NCI-H748 (cell line): ENCODE results near the gene MACROD2.
"Not testable (repeated sequence)": the region's sequence is repeated elsewhere in the genome, so short reads cannot be mapped to it uniquely, and the experiment has no call there.

Source experiments
- DNase-seq: peaks from one replicate; lab custom pipeline; 2025; ENCODE audit not compliant: unreplicated experiment; lab: John Stamatoyannopoulos, UW

Gene MACROD2

GRCh38 chr20:15012566-15012965, 1017.2 kb downstream of the MACROD2 start:
- peak; percentile 93 for DNase-seq

DNA sequence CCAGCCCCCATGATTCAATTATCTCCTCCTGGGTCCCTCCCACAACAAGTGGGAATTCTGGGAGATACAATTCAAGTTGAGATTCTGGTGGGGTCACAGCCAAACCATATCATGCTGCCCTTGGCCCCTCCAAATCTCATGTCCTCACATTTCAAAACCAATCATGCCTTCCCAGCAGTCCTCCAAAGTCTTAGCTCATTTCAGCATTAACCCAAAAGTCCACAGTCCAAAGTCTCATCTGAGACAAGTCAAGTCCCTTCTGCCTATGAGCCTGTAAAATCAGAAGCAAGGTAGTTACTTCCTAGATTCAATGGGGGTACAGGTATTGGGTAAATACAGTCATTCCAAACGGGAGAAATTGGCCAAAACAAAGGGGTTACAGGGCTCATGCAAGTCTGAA, 1021.6 kb downstream of the MACROD2 start:
- not testable (repeated sequence) for DNase-seq

DNA sequence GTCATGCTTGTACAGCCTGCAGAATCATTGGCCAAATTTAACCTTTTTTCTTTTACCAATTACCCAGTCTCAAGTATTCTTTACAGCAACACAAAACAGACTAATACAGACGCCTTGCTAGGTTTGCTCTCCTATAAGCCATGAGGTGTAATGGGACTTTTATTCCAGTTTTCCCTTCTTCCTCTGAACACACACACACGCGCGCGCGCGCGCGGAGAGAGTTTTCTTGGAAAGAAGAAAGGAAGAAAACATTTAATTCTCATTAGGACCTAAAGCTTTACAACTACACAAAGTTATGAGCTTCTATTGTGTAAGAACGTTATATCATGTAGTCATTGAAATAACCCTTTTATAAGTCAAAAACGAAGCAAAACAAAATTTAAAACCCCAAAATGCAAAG, 1023.6 kb downstream of the MACROD2 start:
- no peak for DNase-seq

- no peak for DNase-seq
Measured at GRCh38 chr20:15020845-15021244, 1025.5 kb downstream of the MACROD2 start.

DNA sequence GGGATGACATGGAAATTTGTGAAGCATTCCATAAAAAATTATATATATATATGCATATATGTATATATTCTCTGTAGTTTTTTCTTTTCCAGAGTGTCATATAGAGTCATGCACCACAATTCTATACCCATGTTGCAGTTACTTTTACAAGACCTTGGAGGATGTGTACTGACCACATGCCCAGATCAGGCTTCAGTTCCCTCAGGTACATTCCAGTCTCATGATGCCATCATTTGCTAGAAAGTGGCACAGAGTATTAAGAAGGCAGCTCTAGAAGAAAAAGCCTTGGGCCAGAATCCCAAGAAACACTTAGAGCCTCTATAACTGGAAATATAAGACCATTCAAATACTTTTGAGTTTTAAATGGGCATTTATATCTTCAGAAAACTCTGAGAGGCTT, 1027.6 kb downstream of the MACROD2 start:
- no peak for DNase-seq

DNA sequence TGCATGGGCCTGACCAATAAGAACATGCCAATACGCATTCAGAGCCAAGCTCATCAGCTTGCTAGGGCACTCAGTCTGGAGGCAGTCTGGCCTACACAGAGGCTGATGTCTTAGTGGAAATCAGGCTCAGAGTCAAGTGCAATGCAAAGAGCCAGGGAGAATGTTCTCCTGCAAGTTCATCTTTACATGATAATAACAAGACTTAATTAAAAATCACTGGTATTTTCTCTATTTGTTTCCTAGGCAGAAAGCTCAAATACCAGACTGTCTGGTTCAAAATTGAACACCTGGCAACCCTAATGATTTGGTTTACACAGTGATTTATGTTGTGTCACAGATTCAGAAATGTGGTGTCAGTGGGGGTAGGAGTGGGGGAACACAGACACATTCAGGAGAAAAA, 1031.4 kb downstream of the MACROD2 start:
- DNase-seq: peak; percentile 40

DNA sequence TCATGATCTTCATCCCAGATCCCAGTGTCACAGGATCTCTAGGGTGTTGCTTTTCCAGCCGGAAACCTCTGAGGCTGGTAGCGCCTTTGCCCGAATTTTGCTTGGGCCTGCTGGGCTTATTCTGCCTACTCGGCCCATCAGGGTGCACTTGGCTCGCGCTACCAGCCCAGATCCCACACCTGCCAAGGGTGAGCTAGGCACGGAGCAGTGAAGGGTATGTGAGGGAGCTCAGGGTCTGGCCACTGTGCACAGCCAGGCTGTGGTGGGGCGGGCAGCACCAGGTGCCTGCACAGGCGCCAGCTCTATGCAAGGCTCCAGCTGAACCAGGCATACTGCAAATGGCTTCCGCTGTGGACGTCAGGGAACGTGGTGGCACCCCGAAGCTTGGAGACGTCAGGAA, 1035.5 kb downstream of the MACROD2 start:
- no peak for DNase-seq

GRCh38 chr20:15031546-15032351, 1036.4 kb downstream of the MACROD2 start:
- DNase-seq: no peak

DNA sequence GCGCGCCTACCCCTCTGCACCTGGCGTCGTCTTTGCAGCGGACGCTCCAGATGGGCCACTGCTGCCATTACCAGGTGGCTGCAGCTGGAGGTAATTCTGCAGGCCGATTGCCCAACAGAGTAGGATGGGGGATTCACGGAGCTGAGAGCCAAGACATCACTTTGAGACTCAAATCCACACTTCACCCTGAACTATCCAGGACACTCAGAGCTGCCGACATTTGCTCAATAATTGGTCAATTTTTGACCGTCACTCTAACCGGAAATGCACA, 1037.0 kb downstream of the MACROD2 start:
- DNase-seq: peak; percentile 40

DNA sequence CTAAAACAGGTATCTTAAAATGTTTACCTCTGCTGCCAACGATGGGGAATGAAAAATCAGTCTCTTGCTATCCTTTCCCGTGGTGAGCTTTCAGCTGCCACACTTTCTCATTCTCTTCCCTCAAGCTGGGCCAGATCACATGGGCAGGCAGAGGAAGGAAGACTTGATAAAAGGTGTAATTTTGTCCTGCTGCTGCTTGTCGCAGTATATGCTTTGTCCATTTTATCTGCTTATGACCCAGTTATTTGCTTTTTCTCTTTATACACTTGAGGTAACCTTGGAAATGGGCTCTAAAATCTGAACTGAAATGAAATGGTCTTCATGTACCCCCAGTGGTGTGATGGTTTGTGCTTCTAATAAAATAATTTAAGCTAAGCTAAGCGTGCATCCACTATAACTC, 1038.0 kb downstream of the MACROD2 start:
- DNase-seq: peak; percentile 70

GRCh38 chr20:15033891-15034290, 1038.6 kb downstream of the MACROD2 start:
- peak; percentile 76 for DNase-seq

- no peak for DNase-seq
Measured at GRCh38 chr20:15036948-15037347, 1041.6 kb downstream of the MACROD2 start.

DNA sequence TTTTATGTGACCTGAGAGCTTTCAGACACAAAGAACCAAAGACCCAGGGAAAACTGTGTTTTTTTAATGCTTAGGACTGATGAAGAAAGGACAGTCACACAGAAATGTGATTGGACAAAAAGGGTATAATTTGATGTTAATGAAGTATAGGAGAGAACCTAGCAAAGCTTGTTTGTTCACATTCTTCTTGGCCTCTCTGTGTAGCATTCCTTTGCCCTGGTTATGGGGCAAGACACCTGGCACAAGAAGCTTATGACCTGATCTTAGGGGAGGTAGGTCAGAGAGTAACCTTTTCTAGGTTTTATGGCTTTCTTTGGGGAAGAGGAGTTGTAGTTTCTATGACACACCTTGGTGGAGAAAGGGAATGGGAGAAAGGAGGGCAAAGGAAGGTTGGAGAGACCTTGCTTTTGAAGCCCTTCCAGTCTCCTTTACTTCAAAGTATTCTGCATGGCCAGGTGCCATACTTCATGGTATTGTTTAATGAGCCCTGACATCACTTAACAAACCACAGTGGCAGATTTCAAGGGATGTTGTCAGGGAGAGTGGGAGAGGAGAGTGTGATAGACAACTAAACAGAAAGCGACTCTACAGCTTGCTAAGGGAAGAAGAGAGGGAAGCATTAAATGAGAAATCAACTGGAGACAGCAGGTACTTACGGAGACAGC, 1043.9 kb downstream of the MACROD2 start:
- DNase-seq: no peak

- DNase-seq: no peak
Measured at GRCh38 chr20:15042723-15043122, 1047.4 kb downstream of the MACROD2 start.

- no peak for DNase-seq
Measured at GRCh38 chr20:15045246-15045645, 1049.9 kb downstream of the MACROD2 start.

GRCh38 chr20:15047042-15047441, 1051.7 kb downstream of the MACROD2 start:
- DNase-seq: peak; percentile 59

DNA sequence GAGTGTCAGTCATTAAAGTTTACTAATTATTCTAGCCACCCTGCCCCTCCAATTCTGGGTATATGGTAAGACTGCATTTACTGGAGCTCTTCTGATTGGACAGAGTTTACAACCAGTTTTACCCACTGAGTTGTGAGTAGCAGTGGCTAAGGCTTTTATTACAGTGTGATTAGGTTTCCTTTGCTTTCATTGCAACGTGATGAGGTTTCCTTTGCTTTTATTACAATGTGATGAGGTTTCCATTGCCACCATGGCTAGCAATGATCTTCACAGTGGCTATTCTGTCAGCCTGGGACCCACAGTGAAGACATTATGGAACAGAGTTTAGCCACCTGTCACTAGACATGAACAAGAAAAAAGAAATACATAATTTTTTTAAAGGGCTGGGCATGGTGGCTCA, 1052.3 kb downstream of the MACROD2 start:
- DNase-seq: no peak

- DNase-seq: no peak
Measured at GRCh38 chr20:15056246-15056645, 1060.9 kb downstream of the MACROD2 start.

DNA sequence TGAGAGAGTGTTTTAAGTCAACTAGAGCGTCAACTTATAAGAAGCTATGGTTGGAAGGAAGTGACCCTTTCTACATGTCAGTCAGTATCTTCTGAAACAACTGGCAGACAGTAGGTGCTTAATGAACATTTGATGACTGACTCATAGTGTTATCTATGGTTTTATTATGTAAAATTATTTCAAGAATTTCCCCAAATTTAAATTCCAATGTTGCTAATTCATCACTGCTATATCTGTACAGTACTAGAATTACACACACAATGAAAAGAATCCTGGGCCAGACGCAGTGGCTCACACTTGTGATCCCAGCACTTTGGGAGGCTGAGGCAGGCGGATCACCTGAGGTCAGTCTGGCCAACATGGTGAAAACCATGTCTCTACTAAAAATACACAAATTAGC, 1063.5 kb downstream of the MACROD2 start:
- DNase-seq: no peak

DNA sequence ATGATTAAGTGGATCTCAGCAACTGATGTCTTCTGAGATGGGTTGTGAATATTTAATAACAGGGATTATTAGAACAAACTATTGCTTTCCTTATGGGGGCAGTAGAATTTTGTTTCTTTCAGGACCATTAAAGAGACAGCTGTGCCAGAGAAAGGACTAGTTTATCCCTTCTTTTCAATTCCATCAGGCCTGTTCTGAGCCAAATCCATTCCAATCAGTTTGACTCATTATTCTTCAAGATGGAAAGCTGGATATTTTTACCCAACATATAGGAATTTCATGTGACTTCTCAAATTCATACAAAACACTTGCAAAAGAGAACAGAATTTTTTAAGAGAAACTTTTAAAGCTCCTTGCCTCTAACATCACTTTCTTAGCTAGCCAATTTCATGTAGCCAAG, 1064.1 kb downstream of the MACROD2 start:
- no peak for DNase-seq

DNA sequence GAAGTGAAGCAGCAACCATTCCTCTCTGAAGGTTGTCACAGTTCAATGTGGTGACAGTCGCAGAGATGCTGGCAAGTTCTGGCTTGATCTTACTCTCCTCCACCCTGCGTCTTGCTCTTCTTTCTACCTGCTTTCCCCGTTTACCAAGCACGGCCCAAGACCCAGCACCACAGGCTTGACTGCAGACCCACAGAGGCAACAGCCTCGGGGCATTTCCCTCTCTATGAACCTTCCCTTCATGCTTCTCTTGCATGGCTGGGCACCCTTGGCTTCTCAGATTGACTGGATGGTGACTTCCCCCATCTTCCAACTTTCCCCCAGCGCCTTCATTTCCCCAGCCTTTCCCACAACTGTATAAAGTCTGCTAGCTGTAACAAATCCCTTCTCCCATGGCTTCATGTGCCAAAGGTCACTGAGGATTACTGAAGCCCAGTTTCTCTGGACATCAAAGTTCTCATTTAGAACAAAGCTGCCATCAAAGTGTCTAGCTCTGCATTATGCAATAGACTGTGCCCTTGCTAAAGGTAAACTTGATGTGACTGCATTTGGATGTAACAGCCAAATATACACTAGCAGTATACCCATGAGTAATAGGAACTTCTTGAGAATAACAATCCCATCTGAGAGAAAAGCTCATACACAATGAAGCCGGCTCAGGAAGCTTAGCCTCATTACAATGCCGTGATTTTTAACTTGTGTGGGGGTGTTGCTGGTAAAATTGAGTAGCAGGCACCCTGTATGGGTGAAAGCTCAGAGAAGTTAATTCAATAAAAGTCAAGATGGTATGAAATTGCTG, 1065.1 kb downstream of the MACROD2 start:
- DNase-seq: no peak

- DNase-seq: no peak
Measured at GRCh38 chr20:15061061-15061430, 1065.7 kb downstream of the MACROD2 start.
